Measurements from ENCODE around the gene ITPRIP.

ITPRIP gene

GRCh38 chr10:104279550-104280259, 58.6 kb downstream of the ITPRIP start:
- DNase-seq (ENCODE audit: low spot score) = no peak

DNA sequence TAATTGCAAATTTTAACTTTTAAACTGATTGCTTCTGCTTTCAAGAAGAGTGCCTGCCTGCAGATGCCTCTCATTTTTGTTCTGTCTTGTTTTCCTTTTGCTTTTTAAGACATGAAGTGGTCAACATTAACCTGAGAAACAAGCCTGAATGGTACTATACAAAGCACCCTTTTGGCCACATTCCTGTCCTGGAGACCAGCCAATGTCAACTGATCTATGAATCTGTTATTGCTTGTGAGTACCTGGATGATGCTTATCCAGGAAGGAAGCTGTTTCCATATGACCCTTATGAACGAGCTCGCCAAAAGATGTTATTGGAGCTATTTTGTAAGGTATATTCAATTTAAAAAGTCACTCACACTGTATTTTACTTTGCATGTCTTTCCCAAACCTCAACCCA, 60.5 kb downstream of the ITPRIP start:
- no peak for DNase-seq (ENCODE audit: low spot score)

GRCh38 chr10:104276192-104276591, 62.1 kb downstream of the ITPRIP start:
- no peak for DNase-seq (ENCODE audit: low spot score)

- peak; percentile 78 for DNase-seq (ENCODE audit: low spot score)
These were observed 63.2 kb downstream of the ITPRIP start for GRCh38 chr10:104274762-104275721.

- no peak for DNase-seq (ENCODE audit: low spot score)
These were observed 64.2 kb downstream of the ITPRIP start for GRCh38 chr10:104273899-104274575.

DNA sequence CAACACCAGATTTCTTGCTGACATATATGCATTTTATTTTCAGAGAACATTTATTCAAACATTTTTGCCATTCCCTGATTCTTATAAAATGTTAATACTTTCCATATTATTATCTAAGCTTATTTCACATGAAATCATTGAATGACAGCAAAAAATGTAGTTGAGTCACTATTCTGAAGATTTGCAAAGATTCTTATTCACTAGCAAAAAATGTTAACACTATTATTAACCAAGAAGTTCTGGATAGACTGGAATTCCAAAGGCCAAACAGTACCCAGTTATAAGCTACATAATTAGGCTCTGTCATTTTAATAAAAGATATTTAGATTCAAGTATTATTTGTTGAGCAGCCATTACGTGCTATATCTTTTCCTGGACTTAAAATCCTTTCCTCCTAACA, 65.0 kb downstream of the ITPRIP start:
- no peak for DNase-seq (ENCODE audit: low spot score)

DNA sequence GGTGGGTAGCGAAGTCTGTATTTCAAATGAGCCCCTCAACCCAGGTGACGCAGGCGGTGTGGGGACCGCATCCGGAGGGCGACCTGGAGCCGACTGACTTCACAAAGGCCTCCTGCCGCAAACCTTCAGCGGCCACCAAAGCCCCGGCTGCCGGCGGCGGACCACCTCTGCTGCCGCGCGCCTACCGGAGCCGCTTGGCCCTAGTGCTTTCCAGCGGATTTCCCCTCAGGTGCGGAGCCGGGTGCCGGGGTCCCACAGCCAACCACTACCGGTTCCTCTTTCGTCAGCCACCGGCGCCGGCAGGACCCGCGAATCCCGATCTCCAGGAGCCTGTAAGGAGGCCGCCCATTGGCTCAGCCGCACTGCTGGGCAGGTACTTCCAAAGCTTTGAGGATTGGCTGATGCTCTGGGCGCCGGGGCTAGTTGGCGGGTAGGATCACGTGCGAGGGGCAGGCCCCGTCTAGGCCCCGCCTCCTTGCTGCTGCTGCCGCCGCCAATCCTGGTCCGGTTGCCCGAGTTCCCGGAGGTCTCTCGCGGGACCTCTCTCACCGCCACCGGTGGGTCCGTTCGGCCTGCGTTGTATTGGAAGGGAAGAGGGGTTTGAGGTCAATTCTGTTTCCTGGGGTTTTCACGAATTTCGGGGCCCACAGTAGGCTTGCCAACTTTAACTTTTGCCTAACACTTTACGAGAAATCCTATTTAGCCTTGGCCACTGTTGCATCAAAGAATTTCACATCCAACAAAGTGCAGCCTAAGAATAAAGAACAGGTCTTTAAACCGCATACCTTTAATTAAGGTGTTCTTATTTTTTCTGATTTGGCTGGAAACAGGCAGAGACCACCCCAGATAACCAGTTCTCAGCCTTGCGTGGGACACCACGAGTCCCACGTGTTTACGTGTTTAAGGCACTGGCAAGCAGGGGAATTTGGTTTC, 69.3 kb downstream of the ITPRIP start, which contains the start of gene GSTO2:
GSTO2 (plus strand) TSS at position 472 of the 933 bp plus-strand sequence. CDS start 5,732 bp downstream, outside the sequence.
- DNase-seq (ENCODE audit: low spot score) = no peak

GRCh38 chr10:104268405-104268712, 69.9 kb downstream of the ITPRIP start:
- DNase-seq (ENCODE audit: low spot score) = no peak

DNA sequence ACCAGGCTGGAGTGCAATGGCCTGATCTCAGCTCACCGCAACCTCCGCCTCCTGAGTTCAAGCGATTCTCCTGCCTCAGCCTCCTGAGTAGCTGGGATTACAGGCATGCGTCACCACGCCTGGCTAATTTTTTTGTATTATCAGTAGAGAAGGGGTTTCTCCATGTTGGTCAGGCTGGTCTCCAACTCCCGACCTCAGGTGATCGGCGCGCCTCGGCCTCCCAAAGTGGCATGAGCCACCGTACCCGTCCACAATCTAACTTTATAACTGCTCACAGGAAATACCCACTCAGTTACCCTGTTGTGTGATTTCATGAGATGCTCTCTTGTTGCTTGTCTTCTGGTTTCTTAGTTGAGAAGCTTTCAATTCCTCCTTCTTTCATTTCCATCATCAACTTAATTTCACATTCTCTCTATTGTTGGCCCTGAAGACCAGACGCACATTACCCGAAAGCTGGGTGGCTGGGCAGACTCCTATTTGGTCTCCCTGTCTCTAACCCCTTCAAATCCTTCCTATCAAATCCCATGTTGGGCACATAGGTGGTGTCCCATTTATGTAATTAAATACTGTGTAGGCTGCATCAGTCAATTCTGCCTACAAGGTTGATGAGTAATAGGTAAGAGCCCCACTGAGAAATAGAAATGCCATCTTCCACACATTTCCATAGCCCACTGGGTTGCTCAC, 70.4 kb downstream of the ITPRIP start:
- no peak for DNase-seq (ENCODE audit: low spot score)

DNA sequence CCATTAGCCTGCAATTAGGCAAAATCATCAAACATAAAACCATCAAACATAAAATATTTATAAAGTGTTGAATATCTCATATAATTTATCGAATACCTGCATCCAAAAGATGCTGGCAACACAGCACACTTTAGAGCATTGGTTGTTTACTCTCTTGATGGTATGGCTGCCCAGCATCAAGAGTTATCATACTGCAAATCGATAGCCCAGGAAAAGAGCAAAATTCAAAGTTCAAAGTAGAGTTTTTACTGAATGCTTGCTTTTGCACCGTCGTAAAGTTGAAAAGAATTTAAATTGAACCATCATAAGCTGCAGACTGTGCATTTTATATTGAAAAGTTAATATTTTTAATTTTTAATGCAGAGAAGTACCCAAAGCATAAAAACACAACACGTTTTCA, 73.5 kb downstream of the ITPRIP start:
- no peak for DNase-seq (ENCODE audit: low spot score)

DNA sequence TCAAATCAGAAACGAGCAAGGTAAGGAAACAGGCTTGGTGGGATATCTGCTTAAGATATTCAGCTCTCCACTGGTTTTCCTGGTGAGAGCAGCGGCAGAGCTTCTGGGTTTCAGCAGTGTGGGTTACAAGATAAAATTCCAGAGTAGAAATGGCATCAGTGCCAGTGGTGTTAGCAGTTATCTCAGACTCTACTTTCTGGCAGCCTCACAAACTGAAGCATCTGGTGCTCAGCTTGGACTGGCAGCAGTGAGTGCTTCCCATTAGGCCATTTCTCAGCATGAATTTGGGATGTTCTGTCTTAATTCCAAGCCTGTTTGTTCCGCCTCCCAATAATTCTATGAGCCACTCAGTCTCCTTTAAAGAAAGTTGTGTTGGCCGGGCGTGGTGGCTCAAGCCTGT, 76.2 kb downstream of the ITPRIP start:
- DNase-seq (ENCODE audit: low spot score) = no peak

GRCh38 chr10:104260775-104261115, 77.5 kb downstream of the ITPRIP start:
- DNase-seq (ENCODE audit: low spot score) = no peak

DNA sequence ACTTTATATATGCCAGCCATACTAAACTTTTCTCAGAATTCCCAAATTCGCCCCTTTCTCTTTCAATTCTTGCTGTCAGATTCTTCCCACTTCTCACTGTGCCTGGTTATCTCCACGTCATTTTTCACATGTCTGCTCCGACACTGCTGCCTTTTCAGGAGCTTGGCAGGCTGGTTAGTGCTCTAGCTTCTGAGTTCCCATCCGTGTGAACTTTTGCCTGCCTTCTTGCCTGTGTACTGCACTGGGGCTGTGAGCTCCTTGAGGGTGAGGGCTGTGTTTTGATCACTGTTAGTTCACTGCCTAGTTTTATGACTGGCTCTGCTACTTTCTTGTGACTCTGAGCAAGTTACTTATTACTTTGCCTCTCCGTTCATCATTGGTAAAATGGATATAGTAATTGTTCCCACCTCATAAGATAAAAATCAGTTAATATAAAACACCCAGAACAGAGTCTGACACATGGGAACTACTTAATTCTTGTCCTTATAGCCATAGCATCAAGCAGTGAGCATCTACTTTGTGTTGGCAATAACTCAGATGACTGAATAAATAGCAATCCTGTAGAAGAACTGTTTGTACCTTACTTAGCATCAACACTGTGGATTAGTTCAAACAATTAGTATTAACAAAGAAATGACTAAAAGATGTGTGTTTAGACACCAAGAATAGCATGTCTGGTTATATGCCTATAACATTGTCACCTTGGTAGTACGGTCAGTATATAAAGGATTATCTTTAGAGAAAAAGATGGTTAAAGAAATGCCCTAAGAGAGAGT, 78.1 kb downstream of the ITPRIP start:
- DNase-seq (ENCODE audit: low spot score) = no peak
